GM20431 (cell line): ENCODE results near the gene LY6G6D.

Experiments used
- in situ Hi-C: fragments of 300-500 bp; cut with MseI, MboI; formaldehyde crosslinking; loops from one replicate; pipeline ENCODE4 v1.15.0; 2020; ENCODE audit warnings: low sequenced_read_pairs; ENCODE audit not compliant: unreplicated experiment

Gene LY6G6D

GRCh38 chr6:31733734-31734133 lies 18.6 kb downstream of the LY6G6D start:
- in situ Hi-C loops, result no loop called here

- in situ Hi-C loops, result no loop called here
Observed at GRCh38 chr6:31734247-31734820, 19.2 kb downstream of the LY6G6D start.

GRCh38 chr6:31734821-31735406 lies 19.8 kb downstream of the LY6G6D start:
- in situ Hi-C loops, result no loop called here

- in situ Hi-C loops, result no loop called here
Observed at GRCh38 chr6:31736021-31736767, 21.0 kb downstream of the LY6G6D start, which contains the start of gene CLIC1. Gene CLIC1, minus strand, starts transcription at chr6:31736530. Its CDS starts 230 bp downstream, at chr6:31736300.

GRCh38 chr6:31736768-31737314 lies 21.7 kb downstream of the LY6G6D start:
- in situ Hi-C loops, result no loop called here

GRCh38 chr6:31737315-31737990 lies 22.3 kb downstream of the LY6G6D start:
- in situ Hi-C loops, result no loop called here

- in situ Hi-C loops, result no loop called here
Observed at GRCh38 chr6:31737991-31738979, 23.1 kb downstream of the LY6G6D start.

GRCh38 chr6:31739639-31740396 lies 24.7 kb downstream of the LY6G6D start, which contains the start of gene MSH5:
Gene MSH5, plus strand, starts transcription at chr6:31740005. Its CDS starts 462 bp downstream, at chr6:31740467.
- in situ Hi-C loops, result no loop called here

- in situ Hi-C loops, result no loop called here
Observed at GRCh38 chr6:31740397-31741223, 25.5 kb downstream of the LY6G6D start.

- in situ Hi-C loops, result no loop called here
Observed at GRCh38 chr6:31741815-31742214, 26.7 kb downstream of the LY6G6D start.

- in situ Hi-C loops, result no loop called here
Observed at GRCh38 chr6:31742894-31743293, 27.7 kb downstream of the LY6G6D start.

- in situ Hi-C loops, result no loop called here
Observed at GRCh38 chr6:31744422-31744821, 29.3 kb downstream of the LY6G6D start.

- in situ Hi-C loops, result no loop called here
Observed at GRCh38 chr6:31749301-31750036, 34.3 kb downstream of the LY6G6D start.

GRCh38 chr6:31750411-31751022 lies 35.4 kb downstream of the LY6G6D start:
- in situ Hi-C loops, result no loop called here

GRCh38 chr6:31752739-31753319 lies 37.7 kb downstream of the LY6G6D start:
- in situ Hi-C loops, result no loop called here

GRCh38 chr6:31758281-31758680 lies 43.1 kb downstream of the LY6G6D start:
- in situ Hi-C loops, result no loop called here
